GM06990 (cell line): Measurements from ENCODE around the gene CYBC1.

Experiments
- DNase-seq: peaks from one replicate; pipeline ENCODE4 v3.0.0-alpha.2; 2011; ENCODE audit not compliant: insufficient read length; ENCODE audit errors: extremely low read depth
- H3K27me3 ChIP-seq: replicated peaks from 2 replicates; pipeline ENCODE4 v1.6.0; 2011; ENCODE audit warnings: low read length; ENCODE audit not compliant: control insufficient read depth, insufficient read depth
- H3K36me3 ChIP-seq: 2 replicates; pipeline ENCODE4 v1.5.1; 2011; ENCODE audit warnings: low read length; ENCODE audit not compliant: control insufficient read depth, insufficient read depth
- H3K4me3 ChIP-seq: replicated peaks from 2 replicates; pipeline ENCODE4 v1.5.1; 2011; ENCODE audit warnings: low read depth, mild to moderate bottlenecking, control low read depth, low read length
- TF ChIP-seq, protein P1 (sequence below): IDR thresholded peaks from 2 replicates; pipeline ENCODE4 v1.5.1; 2011; ENCODE audit warnings: low read length, control low read depth, mild to moderate bottlenecking, inconsistent platforms; ENCODE audit not compliant: insufficient read depth, poor library complexity, severe bottlenecking

CYBC1 gene

GRCh38 chr17:82440469-82440981 is 10.0 kb downstream of the CYBC1 start:
- Histone ChIP-seq H3K27me3 (no peaks in the 10 kb centered on the region), H3K4me3 (no peak overlapping the region), H3K36me3 (peaks cover 31% of the 10 kb centered on the region)
- TF ChIP-seq, protein P1, sequence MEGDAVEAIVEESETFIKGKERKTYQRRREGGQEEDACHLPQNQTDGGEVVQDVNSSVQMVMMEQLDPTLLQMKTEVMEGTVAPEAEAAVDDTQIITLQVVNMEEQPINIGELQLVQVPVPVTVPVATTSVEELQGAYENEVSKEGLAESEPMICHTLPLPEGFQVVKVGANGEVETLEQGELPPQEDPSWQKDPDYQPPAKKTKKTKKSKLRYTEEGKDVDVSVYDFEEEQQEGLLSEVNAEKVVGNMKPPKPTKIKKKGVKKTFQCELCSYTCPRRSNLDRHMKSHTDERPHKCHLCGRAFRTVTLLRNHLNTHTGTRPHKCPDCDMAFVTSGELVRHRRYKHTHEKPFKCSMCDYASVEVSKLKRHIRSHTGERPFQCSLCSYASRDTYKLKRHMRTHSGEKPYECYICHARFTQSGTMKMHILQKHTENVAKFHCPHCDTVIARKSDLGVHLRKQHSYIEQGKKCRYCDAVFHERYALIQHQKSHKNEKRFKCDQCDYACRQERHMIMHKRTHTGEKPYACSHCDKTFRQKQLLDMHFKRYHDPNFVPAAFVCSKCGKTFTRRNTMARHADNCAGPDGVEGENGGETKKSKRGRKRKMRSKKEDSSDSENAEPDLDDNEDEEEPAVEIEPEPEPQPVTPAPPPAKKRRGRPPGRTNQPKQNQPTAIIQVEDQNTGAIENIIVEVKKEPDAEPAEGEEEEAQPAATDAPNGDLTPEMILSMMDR, result no peak
- DNase-seq, result no peak

DNA sequence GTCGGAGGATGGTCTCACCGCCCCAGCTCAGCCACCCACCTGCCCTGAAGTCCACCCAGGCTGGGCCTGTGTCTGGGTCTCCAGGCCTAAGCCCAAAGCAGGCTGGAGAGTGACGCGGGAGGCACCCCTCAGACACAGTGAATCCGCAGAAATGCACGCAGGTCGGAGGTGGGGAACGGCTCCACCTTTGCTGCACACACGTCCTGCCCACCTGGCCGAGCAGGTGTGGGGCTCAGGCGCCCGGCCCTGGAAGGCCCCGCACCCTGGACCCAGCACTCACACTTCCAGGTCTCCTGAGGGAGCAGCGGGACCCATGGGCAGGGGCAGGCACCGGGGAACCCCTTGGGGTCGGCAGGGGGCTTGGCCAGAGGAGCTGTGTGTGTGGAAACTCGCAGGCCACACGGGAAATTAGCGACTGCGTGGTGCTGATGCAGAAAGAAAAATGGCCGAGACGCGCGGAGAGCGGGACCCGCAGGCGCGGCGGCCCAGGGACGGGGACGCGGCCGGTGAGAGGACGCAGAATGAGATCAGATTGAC is 10.7 kb downstream of the CYBC1 start:
- no peak for DNase-seq
- Histone ChIP-seq H3K36me3 (peaks cover 25% of the 10 kb centered on the region), H3K4me3 (no peak overlapping the region), H3K27me3 (no peaks in the 10 kb centered on the region)
- TF ChIP-seq, protein P1, result no peak

DNA sequence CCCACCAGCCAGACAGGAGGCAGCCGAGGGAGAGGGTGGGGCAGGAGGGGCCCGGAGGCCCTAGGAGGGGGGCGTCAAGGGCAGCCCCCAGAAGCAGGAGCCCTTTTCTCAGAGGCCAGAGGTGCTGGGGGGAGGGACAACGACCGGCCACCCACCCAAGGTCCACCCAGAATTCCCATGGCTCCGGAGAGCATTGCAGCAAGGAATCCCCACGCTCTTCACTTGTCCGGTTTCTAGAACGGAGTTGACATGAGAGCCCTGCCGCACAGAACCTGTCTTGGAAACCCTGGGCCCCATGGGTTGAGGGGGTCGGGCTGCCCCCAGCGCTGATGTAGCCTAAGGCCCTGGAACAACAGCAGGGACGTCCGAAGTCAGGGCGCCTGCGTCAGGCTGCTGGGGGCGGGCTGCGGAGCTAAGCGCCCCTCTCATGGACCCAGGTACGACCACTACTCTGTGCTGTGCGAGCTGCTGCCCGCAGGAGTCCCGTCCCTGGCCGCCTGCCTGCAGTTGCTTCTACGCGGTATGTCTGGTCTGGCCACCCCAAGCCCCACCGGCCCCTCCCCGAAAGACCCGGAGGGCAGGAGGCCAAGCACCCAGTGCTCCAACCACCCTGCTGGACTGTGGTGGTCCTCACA is 11.2 kb downstream of the CYBC1 start:
- H3K4me3 ChIP-seq, result no peak overlapping the region
- H3K36me3 ChIP-seq, result peaks cover 19% of the 10 kb centered on the region
- H3K27me3 ChIP-seq, result no peaks in the 10 kb centered on the region
- TF ChIP-seq, protein P1, result no peak
- no peak for DNase-seq

GRCh38 chr17:82438401-82439193 is 12.0 kb downstream of the CYBC1 start:
- Histone ChIP-seq H3K4me3 (no peak overlapping the region), H3K27me3 (no peaks in the 10 kb centered on the region), H3K36me3 (peaks cover 13% of the 10 kb centered on the region)
- DNase-seq, result no peak
- TF ChIP-seq, protein P1, result no peak

GRCh38 chr17:82437325-82437668 is 13.3 kb downstream of the CYBC1 start:
- peaks cover 4% of the 10 kb centered on the region for H3K36me3 ChIP-seq
- H3K4me3 ChIP-seq, result no peak overlapping the region
- no peaks in the 10 kb centered on the region for H3K27me3 ChIP-seq
- no peak for DNase-seq
- TF ChIP-seq, protein P1, result no peak
